COLO829 (cell line): Measurements from ENCODE around the gene MOGAT3.
A peak's percentile ranks its signal among the peaks of the same experiment; 100 is the strongest.

Experiments
- DNase-seq: peaks from one replicate; pipeline ENCODE4 v3.0.0; 2012; ENCODE audit warnings: low spot score

The MOGAT3 gene

GRCh38 chr7:101160910-101161309, 39.9 kb downstream of the MOGAT3 start:
- no peak for DNase-seq

- no peak for DNase-seq
These were observed 40.9 kb downstream of the MOGAT3 start for GRCh38 chr7:101159696-101160674.

- DNase-seq, result no peak
These were observed 43.8 kb downstream of the MOGAT3 start for GRCh38 chr7:101156866-101157589.

GRCh38 chr7:101156277-101156676, 44.6 kb downstream of the MOGAT3 start:
- no peak for DNase-seq

GRCh38 chr7:101155303-101155702, 45.5 kb downstream of the MOGAT3 start:
- no peak for DNase-seq

GRCh38 chr7:101154693-101155102, 46.1 kb downstream of the MOGAT3 start:
- no peak for DNase-seq

- peak; percentile 100 for DNase-seq
These were observed 46.7 kb downstream of the MOGAT3 start, which contains the start of gene AP1S1 for GRCh38 chr7:101153969-101154692. TSS of gene AP1S1 (plus strand) at chr7:101154476. CDS start at chr7:101154515, 39 bp downstream.

GRCh38 chr7:101151908-101152651, 48.8 kb downstream of the MOGAT3 start:
- no peak for DNase-seq
